ENCODE results near the gene OR1L1.

The OR1L1 gene, protein sequence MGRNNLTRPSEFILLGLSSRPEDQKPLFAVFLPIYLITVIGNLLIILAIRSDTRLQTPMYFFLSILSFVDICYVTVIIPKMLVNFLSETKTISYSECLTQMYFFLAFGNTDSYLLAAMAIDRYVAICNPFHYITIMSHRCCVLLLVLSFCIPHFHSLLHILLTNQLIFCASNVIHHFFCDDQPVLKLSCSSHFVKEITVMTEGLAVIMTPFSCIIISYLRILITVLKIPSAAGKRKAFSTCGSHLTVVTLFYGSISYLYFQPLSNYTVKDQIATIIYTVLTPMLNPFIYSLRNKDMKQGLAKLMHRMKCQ

DNA sequence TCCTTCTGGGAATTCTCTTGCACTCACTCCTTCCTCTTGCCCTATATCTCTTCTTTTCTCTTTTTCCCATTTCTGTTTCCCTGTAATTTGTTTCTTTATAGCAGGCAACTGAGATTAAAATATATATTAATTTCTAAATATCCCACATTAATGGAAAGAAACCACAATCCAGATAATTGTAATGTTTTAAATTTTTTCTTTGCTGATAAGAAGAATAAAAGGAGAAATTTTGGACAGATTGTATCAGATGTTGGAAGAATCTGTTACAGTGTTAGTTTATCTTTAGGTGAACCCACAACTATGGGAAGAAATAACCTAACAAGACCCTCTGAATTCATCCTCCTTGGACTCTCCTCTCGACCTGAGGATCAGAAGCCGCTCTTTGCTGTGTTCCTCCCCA, at the start of gene OR1L1:
OR1L1 (plus strand) TSS at position 301 of the 400 bp plus-strand sequence; CDS start at position 301, 0 bp downstream.
- DNase-seq: no peak

DNA sequence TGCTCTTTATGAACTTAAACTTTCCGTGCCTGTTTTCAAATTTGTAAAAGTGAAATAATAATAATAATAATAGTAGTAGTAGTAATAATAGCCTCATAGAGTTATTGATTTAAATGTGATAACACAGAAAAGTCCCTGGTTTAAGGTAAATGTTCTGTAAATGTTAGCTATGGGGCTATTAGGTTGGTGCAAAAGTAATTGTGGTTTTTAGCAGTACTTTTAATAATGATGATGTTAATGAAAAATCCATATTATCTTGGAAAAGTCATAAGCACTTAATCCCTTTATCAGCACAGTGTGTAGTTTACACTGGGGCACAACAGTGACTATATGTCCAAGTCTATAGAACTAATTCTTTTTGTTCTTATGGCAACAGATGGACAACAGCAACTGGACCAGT, 47.2 kb upstream of the OR1L1 start, which contains the start of gene OR1Q1:
OR1Q1 (plus strand) TSS at position 377 of the 400 bp plus-strand sequence; CDS start at position 377, 0 bp downstream.
- no peak for DNase-seq

DNA sequence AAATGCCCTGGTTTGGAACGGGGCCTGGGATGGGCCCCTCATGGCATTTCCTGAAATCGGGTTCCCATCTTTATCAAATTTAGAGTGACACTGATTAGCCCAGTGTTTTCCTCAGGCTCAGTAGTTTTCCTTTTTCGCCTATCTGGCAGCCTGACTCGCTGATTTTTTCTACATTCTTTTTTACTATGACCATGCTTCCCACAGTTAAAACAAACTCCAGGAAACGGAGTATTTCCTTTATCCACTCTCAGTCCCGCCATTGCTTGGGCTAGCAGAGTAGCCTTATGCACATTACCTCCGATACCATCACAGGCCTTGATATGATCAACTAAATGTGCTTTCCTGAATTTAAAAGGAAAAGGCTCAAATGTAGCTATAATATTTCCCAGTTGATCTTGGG, 41.5 kb upstream of the OR1L1 start:
- DNase-seq: no peak

DNA sequence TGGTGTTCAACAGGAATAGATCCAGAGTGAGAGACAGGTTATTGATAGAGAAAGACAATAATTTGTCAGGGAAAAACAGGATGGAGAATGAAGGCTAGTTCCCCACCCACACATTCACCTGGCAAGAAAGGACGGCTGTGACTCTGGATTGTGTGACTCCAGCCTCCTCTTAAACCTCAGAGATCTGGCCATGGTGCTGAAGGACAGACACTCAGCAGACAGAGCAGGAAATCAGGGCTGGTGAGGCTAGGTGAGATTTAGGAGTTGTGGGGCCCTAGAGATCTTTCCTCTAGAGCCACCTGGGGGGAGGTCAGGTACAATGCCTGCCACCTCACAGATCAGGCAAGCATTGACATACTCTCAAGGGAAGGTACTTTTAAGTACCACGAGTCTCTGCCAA, 19.3 kb upstream of the OR1L1 start:
- DNase-seq: no peak

DNA sequence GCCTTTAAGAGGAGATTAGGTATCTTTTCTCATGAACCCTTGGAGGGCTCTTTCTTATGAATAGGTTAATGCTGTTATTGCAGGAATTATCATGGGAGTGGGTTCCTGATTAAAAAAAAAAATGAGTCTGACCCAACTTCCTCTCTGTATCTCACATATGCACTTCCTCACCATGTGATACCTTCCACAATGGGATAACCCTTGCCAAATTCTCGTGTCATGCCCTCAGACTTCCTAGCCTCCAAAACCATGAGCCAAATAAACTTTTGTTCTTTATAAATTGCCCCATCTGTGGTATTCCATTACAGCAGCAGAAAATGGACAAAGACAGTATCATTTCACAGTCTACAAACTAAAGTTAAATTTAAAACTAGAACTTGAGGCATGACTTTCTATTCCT, 5.1 kb upstream of the OR1L1 start:
- DNase-seq: no peak

DNA sequence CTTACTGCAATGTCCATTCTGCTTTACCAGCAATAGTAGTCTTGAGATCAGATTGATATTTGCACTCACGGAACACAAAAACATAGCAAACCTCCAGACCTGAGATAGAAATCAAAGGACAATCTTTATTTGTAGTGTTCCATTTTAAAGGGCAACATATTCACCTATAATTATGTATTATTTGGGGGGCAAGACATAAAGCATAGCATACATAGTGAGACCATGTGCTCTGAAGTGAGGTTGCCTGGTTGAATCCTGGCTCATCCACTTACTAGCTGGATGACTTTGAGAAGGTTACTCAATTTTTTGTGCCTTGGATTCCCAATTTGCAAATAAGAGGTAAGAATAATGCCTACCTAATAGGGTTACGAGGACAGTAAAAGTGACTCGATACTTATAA, 4.0 kb upstream of the OR1L1 start, which contains the start of gene OR1B1:
OR1B1 (minus strand) TSS at position 101 of the 400 bp plus-strand sequence.
- DNase-seq: no peak

DNA sequence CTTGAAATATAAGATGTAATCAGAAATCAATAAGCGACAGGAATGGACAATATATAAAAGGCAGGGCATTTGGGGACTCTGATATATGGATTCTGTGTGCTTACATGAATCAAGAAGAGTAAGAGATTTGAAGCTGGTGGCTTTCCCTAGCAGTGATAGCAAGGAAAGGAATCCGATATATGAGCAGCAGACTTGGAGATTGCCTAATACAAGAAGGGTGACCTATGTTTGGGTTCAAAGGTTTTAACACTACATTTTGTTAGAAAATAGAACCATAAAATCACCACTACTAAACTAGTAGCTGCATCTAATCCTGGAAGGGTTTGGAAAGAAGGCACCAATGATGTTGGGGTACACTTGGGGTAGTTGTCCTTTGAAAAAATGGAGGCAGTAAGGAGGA, 11.0 kb downstream of the OR1L1 start:
- no peak for DNase-seq

DNA sequence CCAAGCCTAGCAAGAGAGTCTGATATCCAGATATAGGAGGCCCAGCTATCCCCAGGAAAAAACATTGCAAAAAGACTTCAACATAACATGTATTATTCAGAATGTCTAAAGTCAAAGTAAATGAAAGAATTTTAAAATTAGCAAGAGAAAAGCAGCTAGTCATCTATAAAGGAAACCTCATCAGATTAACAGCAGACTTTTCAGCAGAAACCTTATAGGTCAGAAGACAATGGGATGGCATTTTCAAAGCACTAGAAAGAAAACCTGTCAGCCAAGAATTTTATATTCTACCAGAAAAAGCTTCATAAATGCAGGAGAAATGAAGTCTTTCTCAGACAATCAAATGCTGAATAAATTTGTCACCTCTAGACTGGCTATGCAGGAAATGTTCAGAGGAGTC, 23.3 kb downstream of the OR1L1 start:
- DNase-seq: no peak

DNA sequence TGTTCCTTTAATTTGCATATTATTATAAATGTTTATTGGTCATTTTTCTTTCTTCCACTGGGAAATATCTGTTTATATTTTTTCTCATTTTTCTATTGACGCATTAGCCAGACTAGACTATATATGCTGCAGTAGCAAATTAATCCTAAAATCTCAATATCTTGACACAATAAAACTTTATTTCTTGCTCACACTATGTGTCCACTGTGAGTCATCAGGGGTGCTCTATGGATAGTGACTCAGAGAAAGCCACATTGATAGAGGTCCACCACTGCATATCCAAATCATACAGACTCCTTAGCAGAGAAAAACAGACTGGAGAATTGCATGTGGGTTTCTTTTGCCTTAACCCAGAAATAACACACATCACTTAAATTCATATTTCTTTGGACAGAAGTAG, 34.2 kb downstream of the OR1L1 start:
- DNase-seq: no peak

Data from activated CD4-positive, CD25-positive, alpha-beta regulatory T cell treated with anti-CD3 and anti-CD28 coated beads, Interleukin-2, amount 50 U/mL, for 72 hours (primary cell).